ENCODE measurements around the gene IL18BP. TPM values are rescaled to one million over a fixed set of nuclear protein-coding genes. Genes with fewer than 3 reads are reported as not detected.

Gene IL18BP
- total RNA-seq, 1 donor from 2014 or later = 10.7 TPM

DNA sequence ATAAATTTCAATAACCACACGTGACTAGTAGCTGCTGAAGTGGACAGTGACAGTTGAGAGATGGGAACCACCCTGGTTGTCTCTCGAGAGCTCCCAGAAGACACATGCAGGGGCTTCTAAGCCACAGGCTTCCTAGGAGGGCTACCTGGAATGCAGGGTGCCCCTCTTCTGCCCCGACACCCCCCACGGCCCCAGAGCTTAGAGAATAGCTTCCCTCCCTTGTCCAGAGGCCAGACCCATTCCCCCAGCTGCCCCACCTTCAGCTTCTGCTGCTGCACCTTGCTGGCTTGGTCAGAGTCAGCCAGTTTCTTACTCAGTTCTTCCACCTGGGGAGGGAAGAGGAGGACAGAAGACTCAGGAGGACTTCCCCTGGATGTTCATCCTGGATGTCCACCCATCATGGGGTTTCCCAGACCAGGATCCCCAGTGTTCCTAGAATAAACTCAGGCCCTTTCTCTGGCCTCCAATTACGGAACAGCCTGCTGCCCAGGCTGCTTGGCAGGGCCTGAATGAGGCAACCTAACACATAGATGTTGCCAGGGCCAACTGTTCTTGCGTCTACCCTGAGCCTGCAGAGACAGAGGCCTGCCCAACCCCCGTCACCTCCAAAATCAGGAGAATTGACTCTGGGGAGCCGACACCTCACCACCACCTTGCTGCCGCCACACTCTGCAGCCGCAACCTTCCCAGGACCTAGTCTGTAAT is 12.0 kb downstream of the IL18BP start:
- Mint-ChIP-seq H3K27me3 (ENCODE audit: low read depth) (peaks cover 6% of the 10 kb centered on the region), H3K36me3 (ENCODE audit: low read depth) (peaks cover 20% of the 10 kb centered on the region), H3K4me3 (no peak overlapping the region), H3K9me3 (no peaks in the 10 kb centered on the region), H3K4me1 (no peaks in the 10 kb centered on the region), H3K27ac (ENCODE audit: unreplicated experiment) (peak overlapping the region; percentile 19)
- no peak for DNase-seq (ENCODE audit: low read depth, low spot score)
- TF ChIP-seq, protein P1, sequence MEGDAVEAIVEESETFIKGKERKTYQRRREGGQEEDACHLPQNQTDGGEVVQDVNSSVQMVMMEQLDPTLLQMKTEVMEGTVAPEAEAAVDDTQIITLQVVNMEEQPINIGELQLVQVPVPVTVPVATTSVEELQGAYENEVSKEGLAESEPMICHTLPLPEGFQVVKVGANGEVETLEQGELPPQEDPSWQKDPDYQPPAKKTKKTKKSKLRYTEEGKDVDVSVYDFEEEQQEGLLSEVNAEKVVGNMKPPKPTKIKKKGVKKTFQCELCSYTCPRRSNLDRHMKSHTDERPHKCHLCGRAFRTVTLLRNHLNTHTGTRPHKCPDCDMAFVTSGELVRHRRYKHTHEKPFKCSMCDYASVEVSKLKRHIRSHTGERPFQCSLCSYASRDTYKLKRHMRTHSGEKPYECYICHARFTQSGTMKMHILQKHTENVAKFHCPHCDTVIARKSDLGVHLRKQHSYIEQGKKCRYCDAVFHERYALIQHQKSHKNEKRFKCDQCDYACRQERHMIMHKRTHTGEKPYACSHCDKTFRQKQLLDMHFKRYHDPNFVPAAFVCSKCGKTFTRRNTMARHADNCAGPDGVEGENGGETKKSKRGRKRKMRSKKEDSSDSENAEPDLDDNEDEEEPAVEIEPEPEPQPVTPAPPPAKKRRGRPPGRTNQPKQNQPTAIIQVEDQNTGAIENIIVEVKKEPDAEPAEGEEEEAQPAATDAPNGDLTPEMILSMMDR (conservative IDR thresholded peaks at IDR 0.05) = no peak

DNA sequence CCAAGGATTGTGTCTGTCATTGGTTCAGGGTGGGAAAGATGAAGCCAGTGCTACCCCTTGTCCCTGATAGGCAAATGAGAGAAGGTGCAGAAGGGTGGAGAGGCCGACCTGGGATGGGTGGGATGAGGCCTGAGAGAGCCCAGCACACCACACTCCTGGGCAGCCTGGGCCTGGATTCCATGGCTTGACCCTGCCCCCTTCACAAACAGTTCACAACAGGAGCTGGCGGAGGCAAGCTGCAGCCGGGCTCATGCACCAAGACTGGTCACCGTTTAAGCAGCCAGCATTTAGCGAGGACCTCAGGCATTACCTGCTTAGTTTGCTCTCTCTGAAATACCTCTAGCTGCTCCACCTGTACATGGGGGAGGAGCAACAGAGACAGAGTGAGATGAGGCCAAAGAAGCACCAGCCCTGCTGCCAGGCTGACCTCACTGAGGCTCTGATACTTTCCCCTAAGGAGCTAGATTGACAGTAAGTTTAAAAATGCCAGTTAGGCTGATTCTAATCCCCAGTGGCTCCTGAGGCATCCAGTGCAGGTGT is 13.5 kb downstream of the IL18BP start:
- DNase-seq (ENCODE audit: low read depth, low spot score) = no peak
- Mint-ChIP-seq H3K36me3 (ENCODE audit: low read depth) (peaks cover 21% of the 10 kb centered on the region), H3K4me3 (peak overlapping the region; percentile 49), H3K27me3 (ENCODE audit: low read depth) (peaks cover 4% of the 10 kb centered on the region), H3K4me1 (no peaks in the 10 kb centered on the region), H3K27ac (ENCODE audit: unreplicated experiment) (no peak overlapping the region), H3K9me3 (no peaks in the 10 kb centered on the region)
- TF ChIP-seq, protein P1 (conservative IDR thresholded peaks at IDR 0.05) = no peak

DNA sequence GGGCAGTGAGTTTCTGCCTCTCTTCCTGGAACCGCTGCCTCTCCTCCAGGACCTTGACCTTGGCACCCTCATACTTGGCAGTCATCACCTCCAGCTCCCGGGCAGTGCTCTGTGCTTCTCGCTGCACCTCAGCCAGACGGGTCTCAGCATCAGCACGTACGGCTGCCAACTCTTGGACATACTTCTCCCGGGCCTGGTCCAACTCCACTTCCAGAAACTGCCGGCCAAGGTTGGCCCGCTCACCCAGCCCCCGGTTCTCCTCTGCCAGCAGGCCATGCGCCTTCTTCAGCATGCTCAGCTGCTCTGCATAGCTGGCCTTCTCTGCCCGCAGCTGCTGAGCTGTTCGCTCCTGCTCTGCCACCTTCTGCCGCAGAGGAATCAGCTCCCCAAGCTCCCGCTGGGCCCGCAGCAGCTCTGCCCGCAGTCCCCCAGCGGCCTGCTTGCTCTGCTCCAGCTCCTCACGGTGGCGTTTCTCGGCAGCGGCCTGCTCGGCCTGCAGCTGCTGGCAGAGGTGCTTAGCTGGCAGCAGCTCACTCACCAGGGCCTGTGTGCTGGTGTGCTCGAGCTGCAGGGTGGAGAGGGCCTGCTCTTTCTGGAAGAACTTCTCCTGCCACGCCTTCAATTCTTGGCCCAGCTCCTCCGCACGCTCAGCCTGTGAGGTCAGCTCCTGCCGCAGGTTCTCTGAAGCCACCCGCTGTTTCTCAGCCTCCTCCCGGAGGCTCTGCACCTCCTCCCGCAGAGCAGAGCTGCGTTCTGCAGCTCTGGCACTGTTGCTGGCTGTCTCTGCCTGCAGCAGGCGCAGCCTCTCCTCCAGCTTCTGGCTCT is 14.4 kb downstream of the IL18BP start:
- TF ChIP-seq, protein P1 (conservative IDR thresholded peaks at IDR 0.05) = no peak
- H3K27me3 Mint-ChIP-seq (ENCODE audit: low read depth) = no peaks in the 10 kb centered on the region
- peaks cover 17% of the 10 kb centered on the region for H3K36me3 Mint-ChIP-seq (ENCODE audit: low read depth)
- no peaks in the 10 kb centered on the region for H3K9me3 Mint-ChIP-seq
- DNase-seq (ENCODE audit: low read depth, low spot score) = no peak
- no peak overlapping the region for H3K4me3 Mint-ChIP-seq
- H3K27ac Mint-ChIP-seq (ENCODE audit: unreplicated experiment) = peak overlapping the region; percentile 78
- no peaks in the 10 kb centered on the region for H3K4me1 Mint-ChIP-seq

DNA sequence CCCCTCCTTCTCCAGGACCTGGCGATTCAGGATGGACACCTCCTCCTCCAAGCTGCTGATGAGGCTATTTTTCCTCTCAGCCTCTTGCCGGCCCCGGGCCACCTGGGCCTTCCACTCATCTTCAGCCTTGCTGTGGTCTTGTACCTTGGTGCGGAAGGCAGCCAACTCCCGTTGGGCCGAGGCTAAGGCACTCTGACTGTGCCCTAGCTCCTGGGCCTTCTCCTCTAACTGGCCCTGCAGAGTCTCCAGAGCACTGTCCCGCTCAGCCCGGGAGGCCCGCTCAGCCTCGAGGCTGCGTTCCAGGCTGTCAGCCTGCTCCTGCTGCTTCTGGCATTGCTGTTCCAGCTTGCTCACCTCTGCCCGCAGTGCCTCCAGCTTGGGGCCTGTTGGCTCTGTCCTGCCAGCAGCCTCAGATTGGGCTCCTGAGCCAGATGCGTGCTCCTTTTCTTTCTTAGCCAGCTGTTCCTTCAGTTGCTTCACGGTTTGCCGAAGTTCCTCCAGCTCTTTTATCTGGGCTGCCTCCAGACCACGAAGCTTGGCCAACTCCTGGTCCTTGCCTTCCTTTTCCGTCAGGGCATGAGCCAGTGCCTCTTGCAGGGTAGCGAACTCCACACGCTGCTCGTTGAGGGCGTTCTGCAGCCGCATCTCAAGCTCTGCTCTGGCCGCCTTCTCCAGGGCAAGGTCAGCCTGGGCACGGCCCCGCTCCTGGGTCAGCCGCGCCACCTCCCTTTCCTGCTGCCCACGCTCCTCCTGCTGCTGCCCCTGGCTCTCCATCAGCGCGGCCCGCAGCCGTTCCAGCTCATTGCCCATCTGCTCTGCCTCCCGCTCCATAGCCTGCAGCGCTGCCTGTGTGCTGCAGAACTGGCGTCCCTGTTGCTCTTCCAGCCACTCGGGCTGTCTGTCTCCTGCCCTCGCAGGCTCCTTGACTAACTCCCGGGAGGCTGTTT is 15.3 kb downstream of the IL18BP start:
- Mint-ChIP-seq H3K9me3 (no peaks in the 10 kb centered on the region), H3K4me3 (no peak overlapping the region), H3K36me3 (ENCODE audit: low read depth) (peaks cover 17% of the 10 kb centered on the region), H3K27ac (ENCODE audit: unreplicated experiment) (peak overlapping the region; percentile 78), H3K4me1 (no peaks in the 10 kb centered on the region), H3K27me3 (ENCODE audit: low read depth) (no peaks in the 10 kb centered on the region)
- DNase-seq (ENCODE audit: low read depth, low spot score) = no peak
- TF ChIP-seq, protein P1 (conservative IDR thresholded peaks at IDR 0.05) = no peak

DNA sequence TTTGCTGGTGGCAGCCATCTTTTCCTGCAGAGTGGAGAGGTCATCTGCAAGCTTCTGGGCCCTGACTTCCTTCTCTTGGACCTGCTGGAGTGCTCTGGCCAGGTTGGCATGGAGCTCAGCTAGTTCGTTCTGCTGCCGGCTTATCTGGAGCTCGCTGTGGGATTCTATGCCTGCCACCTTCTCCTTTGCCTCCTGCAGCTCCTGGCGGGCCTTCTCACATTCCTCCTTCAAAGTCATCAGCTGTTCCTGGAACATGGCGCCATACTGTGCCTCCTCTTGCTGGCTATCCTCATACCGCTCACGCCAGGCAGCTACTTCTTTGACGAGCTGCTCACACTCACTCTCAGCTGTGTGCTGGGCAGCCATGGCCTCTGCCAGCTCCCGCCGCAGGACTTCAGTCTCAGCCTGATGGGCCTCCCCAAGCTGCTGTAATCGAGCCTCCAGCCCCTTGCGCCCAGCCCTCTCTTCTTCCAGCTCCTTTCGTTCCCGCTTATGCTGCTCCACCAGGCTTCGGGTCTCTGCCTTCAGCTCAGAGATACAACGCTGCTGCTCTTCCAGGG is 16.1 kb downstream of the IL18BP start:
- no peaks in the 10 kb centered on the region for H3K27me3 Mint-ChIP-seq (ENCODE audit: low read depth)
- TF ChIP-seq, protein P1 (conservative IDR thresholded peaks at IDR 0.05) = no peak
- H3K27ac Mint-ChIP-seq (ENCODE audit: unreplicated experiment) = peak overlapping the region; percentile 92
- no peaks in the 10 kb centered on the region for H3K4me1 Mint-ChIP-seq
- H3K36me3 Mint-ChIP-seq (ENCODE audit: low read depth) = peaks cover 15% of the 10 kb centered on the region
- H3K4me3 Mint-ChIP-seq = no peak overlapping the region
- no peaks in the 10 kb centered on the region for H3K9me3 Mint-ChIP-seq
- no peak for DNase-seq (ENCODE audit: low read depth, low spot score)
